H1 (cell line): ENCODE measurements around the gene PFDN1. TPM values are rescaled to one million over a fixed set of nuclear protein-coding genes. Genes with fewer than 3 reads are reported as not detected.

Experiments
- CTCF ChIA-PET: fragments of 300-600 bp; sonication (Branson Sonifier 250); formaldehyde crosslinking; loops from one replicate; lab custom pipeline; 2021; ENCODE audit not compliant: partially characterized antibody; lab: Charles Lee
- POLR2A ChIA-PET: fragments of 300-600 bp; sonication (Branson Sonifier 250); formaldehyde crosslinking; loops from one replicate; lab custom pipeline; 2021; ENCODE audit warnings: inconsistent platforms; ENCODE audit not compliant: partially characterized antibody; lab: Charles Lee
- DNase-seq, 2 experiments: peaks; one replicate each; pipeline versions ENCODE4 v3.0.0 to v3.0.0-alpha.2; 2010 to 2022; ENCODE audit warnings: low spot score in 2 of 2, low read depth in 1 of 2, mixed read lengths in 1 of 2
- FAIRE-seq: peaks from 2 replicates; lab custom pipeline; 2011; peaks lifted over from hg19 to GRCh38; lab: Jason Lieb, UNC
- H2AFZ ChIP-seq: 2 replicates; pipeline ENCODE4 v1.8.1; 2012; ENCODE audit warnings: low read length, inconsistent platforms
- H2AK5ac ChIP-seq: 2 replicates; pipeline ENCODE4 v1.6.1; 2013; ENCODE audit warnings: low read depth, low read length
- H2BK120ac ChIP-seq: replicated peaks from 2 replicates; pipeline ENCODE3; 2013; ENCODE audit warnings: low read depth, low read length, inconsistent platforms
- H2BK12ac ChIP-seq: 2 replicates; pipeline ENCODE4 v1.6.1; 2013; ENCODE audit warnings: low read depth, low read length
- H2BK15ac ChIP-seq: 2 replicates; pipeline ENCODE4 v1.6.1; 2013; ENCODE audit warnings: low read length
- H2BK20ac ChIP-seq: 2 replicates; pipeline ENCODE4 v1.6.1; 2013; ENCODE audit warnings: low read length
- H2BK5ac ChIP-seq: 2 replicates; pipeline ENCODE4 v1.6.1; 2013; ENCODE audit warnings: low read depth, low read length
- H3K14ac ChIP-seq: 2 replicates; pipeline ENCODE4 v1.6.1; 2013; ENCODE audit warnings: inconsistent platforms; ENCODE audit not compliant: insufficient read length
- H3K18ac ChIP-seq: 2 replicates; pipeline ENCODE4 v1.6.1; 2013; ENCODE audit warnings: low read length; ENCODE audit errors: extremely low read depth
- H3K23ac ChIP-seq: 2 replicates; pipeline ENCODE4 v1.6.1; 2013; ENCODE audit warnings: inconsistent platforms; ENCODE audit not compliant: insufficient read length
- H3K23me2 ChIP-seq: 2 replicates; pipeline ENCODE4 v1.6.1; 2013; ENCODE audit warnings: low read depth, low read length
- H3K27ac ChIP-seq: 2 replicates; pipeline ENCODE4 v1.6.1; 2011; ENCODE audit warnings: low read depth, low read length, inconsistent platforms
- H3K27me3 ChIP-seq, 4 experiments: replicated peaks in 1 of 4; 1 replicate in 1 of 4; 2 replicates in 3 of 4; pipeline versions ENCODE4 v1.6.1 to v1.8.1; 2011 to 2013; ENCODE audit warnings: low read length in 3 of 4, mild to moderate bottlenecking in 3 of 4, inconsistent platforms in 2 of 4, mixed read lengths in 2 of 4, moderate library complexity in 1 of 4; ENCODE audit not compliant: control insufficient read depth in 3 of 4, insufficient read depth in 3 of 4; ENCODE audit errors: extremely low read depth in 1 of 4
- H3K36me3 ChIP-seq, 4 experiments: 2 replicates each; pipeline versions ENCODE4 v1.6.1 to v1.8.1; 2011 to 2013; ENCODE audit warnings: mild to moderate bottlenecking in 4 of 4, low read length in 3 of 4, moderate library complexity in 2 of 4, control low read depth in 1 of 4, inconsistent platforms in 1 of 4; ENCODE audit not compliant: insufficient read depth in 4 of 4, control insufficient read depth in 2 of 4
- H3K4ac ChIP-seq: replicated peaks from 2 replicates; pipeline ENCODE3; 2013; ENCODE audit warnings: low read length, low read depth, mixed read lengths, inconsistent platforms; ENCODE audit not compliant: insufficient read length
- H3K4me1 ChIP-seq, 4 experiments: replicated peaks in 1 of 4; 1 replicate in 1 of 4; 2 replicates in 3 of 4; pipeline versions ENCODE4 v1.6.1 to v1.8.1; 2011 to 2013; ENCODE audit warnings: low read length in 3 of 4, inconsistent platforms in 2 of 4, mixed read lengths in 1 of 4; ENCODE audit not compliant: insufficient read depth in 4 of 4, control insufficient read depth in 3 of 4
- H3K4me2 ChIP-seq, 2 experiments: 2 replicates each; pipeline versions ENCODE4 v1.6.1 to v1.8.1; 2011 to 2013; ENCODE audit warnings: low read depth in 2 of 2, low read length in 2 of 2, control low read depth in 1 of 2, inconsistent platforms in 1 of 2, mild to moderate bottlenecking in 1 of 2; ENCODE audit not compliant: insufficient read depth in 1 of 2
- H3K4me3 ChIP-seq, 4 experiments: fragments of 200-600, 300-600 bp in 1 of 4; sonication (generic), shearing (Covaris generic), sonication (Bioruptor Twin) in 1 of 4; 2 replicates each; pipeline versions ENCODE4 v1.5.1 to v1.8.1; 2011 to 2016; ENCODE audit warnings: low read length in 4 of 4, low read depth in 3 of 4, control low read depth in 2 of 4, inconsistent platforms in 2 of 4, mild to moderate bottlenecking in 2 of 4, mixed read lengths in 1 of 4, moderate library complexity in 1 of 4; ENCODE audit not compliant: insufficient read depth in 2 of 4; ENCODE audit errors: extremely low read depth in 1 of 4
- H3K56ac ChIP-seq: replicated peaks from 2 replicates; pipeline ENCODE3; 2013; ENCODE audit warnings: low read depth, mild to moderate bottlenecking, mixed read lengths, low read length, inconsistent platforms; ENCODE audit not compliant: insufficient read length
- H3K79me1 ChIP-seq: 2 replicates; pipeline ENCODE4 v1.6.1; 2013; ENCODE audit warnings: low read depth, low read length, control low read depth
- H3K79me2 ChIP-seq, 2 experiments: 2 replicates each; pipeline versions ENCODE4 v1.6.1 to v1.8.1; 2012 to 2013; ENCODE audit warnings: low read length in 2 of 2, mild to moderate bottlenecking in 2 of 2, inconsistent platforms in 1 of 2; ENCODE audit not compliant: insufficient read depth in 2 of 2, control insufficient read depth in 1 of 2
- H3K9ac ChIP-seq, 4 experiments: replicated peaks in 1 of 4; 1 replicate in 1 of 4; 2 replicates in 3 of 4; pipeline versions ENCODE4 v1.6.1 to v1.8.1; 2011 to 2013; ENCODE audit warnings: low read depth in 3 of 4, low read length in 3 of 4, control low read depth in 2 of 4, mild to moderate bottlenecking in 2 of 4, moderate library complexity in 2 of 4, inconsistent platforms in 1 of 4; ENCODE audit errors: extremely low read depth in 1 of 4
- H3K9me3 ChIP-seq, 2 experiments: 2 replicates each; pipeline versions ENCODE4 v1.6.1 to v1.8.1; 2012 to 2013; ENCODE audit warnings: mild to moderate bottlenecking in 2 of 2, moderate library complexity in 2 of 2, control low read depth in 1 of 2, inconsistent platforms in 1 of 2, low read depth in 1 of 2, low read length in 1 of 2, mixed read lengths in 1 of 2; ENCODE audit not compliant: insufficient read depth in 2 of 2
- H4K20me1 ChIP-seq, 2 experiments: replicated peaks in 1 of 2; 2 replicates each; pipeline versions ENCODE3 to v1.8.1; 2011 to 2013; ENCODE audit warnings: inconsistent platforms in 2 of 2, low read length in 2 of 2, mild to moderate bottlenecking in 1 of 2; ENCODE audit not compliant: insufficient read depth in 2 of 2, control insufficient read depth in 1 of 2
- H4K5ac ChIP-seq: 2 replicates; pipeline ENCODE4 v1.6.1; 2013; ENCODE audit warnings: low read length, low read depth, mixed read lengths, inconsistent platforms; ENCODE audit not compliant: insufficient read length
- H4K8ac ChIP-seq: 2 replicates; pipeline ENCODE4 v1.8.0; 2013; ENCODE audit warnings: mild to moderate bottlenecking, moderate library complexity, low read length, inconsistent platforms; ENCODE audit not compliant: insufficient read depth; ENCODE audit errors: extremely low read depth
- H4K91ac ChIP-seq: replicated peaks from 2 replicates; pipeline ENCODE3; 2013; ENCODE audit warnings: low read length, mixed read lengths, inconsistent platforms; ENCODE audit not compliant: insufficient read length
- FOSL1 ChIP-seq: IDR thresholded peaks from 2 replicates; pipeline ENCODE4 v1.6.1; 2011; ENCODE audit warnings: mild to moderate bottlenecking, low read depth, low read length, moderate library complexity; ENCODE audit not compliant: insufficient read depth
- HDAC6 ChIP-seq: IDR thresholded peaks from one replicate; pipeline ENCODE4 v1.7.1; 2012; ENCODE audit warnings: low read depth, mild to moderate bottlenecking, inconsistent platforms, low read length, moderate library complexity
- SIRT6 ChIP-seq: IDR thresholded peaks from one replicate; pipeline ENCODE4 v1.7.1; 2012; ENCODE audit warnings: low read length, inconsistent platforms
- SIX5 ChIP-seq: IDR thresholded peaks from 2 replicates; pipeline ENCODE4 v1.6.1; 2011; ENCODE audit warnings: mild to moderate bottlenecking, low read depth, low read length
- TAF1 ChIP-seq: IDR thresholded peaks from 2 replicates; pipeline ENCODE4 v1.6.1; 2011; ENCODE audit warnings: mild to moderate bottlenecking, low read depth, low read length
- TEAD4 ChIP-seq: IDR thresholded peaks from 2 replicates; pipeline ENCODE4 v1.6.1; 2012; ENCODE audit warnings: low read depth, low read length, inconsistent platforms, mixed read lengths
- WGBS, 2 experiments: shearing (Covaris generic) in 1 of 2; methylation state at CpG; one replicate each; pipeline versions ENCODE4 v1.1.6 to v1.1.7; 2013 to 2015; ENCODE audit warnings: low lambda C conversion rate in 2 of 2, mixed read lengths in 2 of 2, inconsistent platforms in 1 of 2, low coverage in 1 of 2, missing lambda C conversion rate in 1 of 2; ENCODE audit not compliant: insufficient replicate concordance in 2 of 2, insufficient coverage in 1 of 2, insufficient read length in 1 of 2; ENCODE audit errors: extremely low coverage in 1 of 2, missing lambda C conversion rate in 1 of 2; 5-methylcytosine and 5-hydroxymethylcytosine counted together
- polyA plus RNA-seq, 7 experiments: library from polyadenylated mRNA; depleted of rRNA in 3 of 7; stranded (reverse) in 5 of 7; unstranded in 2 of 7; fragments of >200 nt in 5 of 7; fragments of 200-250 nt in 2 of 7; gene quantifications; 1 replicate in 5 of 7; 2 replicates in 1 of 7; 4 replicates in 1 of 7; pipeline versions ENCODE4 v1.2.1 to v1.2.3, GENCODE V29; 2011 to 2013; ENCODE audit warnings: missing spikeins in 2 of 7, mixed read lengths in 2 of 7
- total RNA-seq: library from RNA; stranded (reverse); fragmentation: NEBNext Ultra II Directional; extraction: Animal tissue kit (Norgen Biotek cat#: 25700); gene quantifications from 2 replicates; pipeline ENCODE4 v1.2.1, GENCODE V29; 2021
- TF ChIP-seq, protein P1 (sequence below): IDR thresholded peaks from 2 replicates; pipeline ENCODE4 v1.6.1; 2011; ENCODE audit warnings: low read length, improper control_type of control experiment

PFDN1 gene
- total and polyA plus RNA-seq, 2 of the 8 experiments (the other 6 are each of a cell fraction or from before 2014, with no cell fraction given) = 53.0 to 89.6 TPM

DNA sequence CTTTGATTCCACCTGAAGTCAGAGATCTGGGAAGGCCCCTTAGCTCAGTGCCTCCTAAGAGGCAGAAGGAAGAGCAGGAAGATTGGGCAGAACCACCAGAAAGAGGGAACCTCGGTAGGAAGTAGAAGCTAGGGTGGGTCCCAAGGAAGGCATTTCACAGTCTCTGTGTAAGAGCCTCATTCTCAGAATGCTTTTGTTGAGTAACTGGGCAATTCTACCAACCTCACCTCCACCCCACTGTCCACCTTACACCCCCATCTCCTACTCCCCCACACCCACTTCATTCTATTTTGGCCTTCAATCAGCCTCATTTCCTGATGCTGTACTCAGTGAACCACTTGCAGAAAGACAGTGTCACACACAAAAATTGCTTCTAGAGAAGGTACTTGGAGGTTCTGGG is 40.0 kb upstream of the PFDN1 start:
- Histone ChIP-seq H2BK20ac (no peak overlapping the region), H4K5ac (no peak overlapping the region), H3K27me3 (peaks cover 0 to 11% (median 5%) of the 10 kb centered on the region in 4 experiments; a peak in 6 of 7 replicates), H2BK12ac (no peak overlapping the region), H3K23me2 (peaks cover 4% of the 10 kb centered on the region), H4K91ac (no peak overlapping the region), H3K4me2 (no peak overlapping the region), H2AFZ (no peak overlapping the region), H3K79me1 (no peaks in the 10 kb centered on the region; the same call in 1 of the 2 replicates), H3K9ac (no peak overlapping the region), H2BK120ac (no peak overlapping the region), H3K14ac (no peak overlapping the region), H3K4ac (no peak overlapping the region), H2BK5ac (no peak overlapping the region), H4K8ac (no peak overlapping the region), H3K9me3 (no peaks in the 10 kb centered on the region), H3K56ac (no peak overlapping the region), H3K4me3 (no peak overlapping the region), H3K36me3 (no peaks in the 10 kb centered on the region; a peak in 1 of 8 replicates), H3K18ac (no peak overlapping the region), H2AK5ac (no peak overlapping the region), H3K79me2 (no peaks in the 10 kb centered on the region), H3K27ac (no peak overlapping the region), H4K20me1 (peaks cover 0 to 4% of the 10 kb centered on the region in 2 experiments), H3K4me1 (peaks cover 0 to 16% (median 6%) of the 10 kb centered on the region in 4 experiments; a peak in 5 of 7 replicates), H2BK15ac (no peak overlapping the region), H3K23ac (no peak overlapping the region)
- ChIA-PET POLR2A (no interaction called here), CTCF (interaction anchor here (0.6 to 15.0 kb wide), 7 partner anchors 9 to 173 kb away, joined by 3 to 676 read pairs (median 7); partner anchors contain the start of genes PFDN1 and SLC4A9)
- no peak for DNase-seq
- no peak for FAIRE-seq
- WGBS, 2 experiments = 73% methylated on average over 1 of the region's 1 CpG; no CpG with 5 or more reads in 1 of the 2 experiments
- TF ChIP-seq HDAC6 = no peak
- TF ChIP-seq FOSL1 = no peak
- no peak for TF ChIP-seq TAF1
- TF ChIP-seq, protein P1, sequence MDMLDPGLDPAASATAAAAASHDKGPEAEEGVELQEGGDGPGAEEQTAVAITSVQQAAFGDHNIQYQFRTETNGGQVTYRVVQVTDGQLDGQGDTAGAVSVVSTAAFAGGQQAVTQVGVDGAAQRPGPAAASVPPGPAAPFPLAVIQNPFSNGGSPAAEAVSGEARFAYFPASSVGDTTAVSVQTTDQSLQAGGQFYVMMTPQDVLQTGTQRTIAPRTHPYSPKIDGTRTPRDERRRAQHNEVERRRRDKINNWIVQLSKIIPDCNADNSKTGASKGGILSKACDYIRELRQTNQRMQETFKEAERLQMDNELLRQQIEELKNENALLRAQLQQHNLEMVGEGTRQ = no peak
- no peak for TF ChIP-seq SIRT6
- no peak for TF ChIP-seq TEAD4
- TF ChIP-seq SIX5 = no peak
